ENCODE data around the gene SPCS3.
"Not testable (repeated sequence)": the region's sequence is repeated elsewhere in the genome, so short reads cannot be mapped to it uniquely, and the experiment has no call there.

The SPCS3 gene

DNA sequence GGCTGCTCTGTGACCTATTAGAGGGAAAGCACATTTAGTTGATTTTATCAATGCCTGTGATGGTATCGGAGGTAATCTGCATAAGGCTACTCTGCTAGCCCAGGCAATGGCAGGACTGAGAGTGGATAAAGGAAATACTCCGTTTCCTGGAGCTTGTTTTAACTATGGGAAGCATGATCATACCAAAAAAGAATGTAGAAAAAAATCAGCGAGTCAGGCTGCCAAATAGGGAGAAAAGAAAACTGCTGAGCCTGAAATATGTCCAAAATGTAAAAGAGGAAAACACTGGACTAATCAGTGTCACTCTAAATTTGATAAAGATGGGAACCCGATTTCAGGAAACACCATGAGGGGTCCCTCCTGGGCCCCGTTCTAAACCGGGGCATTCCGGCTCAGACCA, 25.6 kb downstream of the SPCS3 start:
- DNase-seq (ENCODE audit: low read depth in 2 of 2) = not testable (repeated sequence)

DNA sequence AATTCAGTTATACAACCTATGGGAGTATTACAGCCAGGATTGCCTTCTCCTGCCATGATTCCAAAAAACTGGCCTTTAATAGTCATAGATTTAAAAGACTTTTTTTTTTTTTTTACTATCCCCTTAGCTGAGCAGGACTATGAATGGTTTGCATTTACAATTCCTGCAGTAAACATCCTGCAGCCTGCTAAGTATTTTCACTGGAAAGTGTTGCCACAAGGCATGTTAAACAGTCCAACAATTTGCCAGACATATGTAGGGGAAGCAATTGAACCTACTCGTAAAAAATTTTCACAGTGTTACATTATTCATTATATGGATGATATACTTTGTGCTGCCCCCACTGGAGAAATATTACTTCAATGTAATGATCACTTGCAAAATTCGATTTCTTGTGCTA, 27.1 kb downstream of the SPCS3 start:
- DNase-seq (ENCODE audit: low read depth in 2 of 2) = not testable (repeated sequence)

GRCh38 chr4:176350671-176351070, 30.9 kb downstream of the SPCS3 start:
- DNase-seq (ENCODE audit: low read depth in 2 of 2) = no peak

GRCh38 chr4:176354884-176355283, 35.1 kb downstream of the SPCS3 start:
- no peak for DNase-seq (ENCODE audit: low read depth in 2 of 2)

DNA sequence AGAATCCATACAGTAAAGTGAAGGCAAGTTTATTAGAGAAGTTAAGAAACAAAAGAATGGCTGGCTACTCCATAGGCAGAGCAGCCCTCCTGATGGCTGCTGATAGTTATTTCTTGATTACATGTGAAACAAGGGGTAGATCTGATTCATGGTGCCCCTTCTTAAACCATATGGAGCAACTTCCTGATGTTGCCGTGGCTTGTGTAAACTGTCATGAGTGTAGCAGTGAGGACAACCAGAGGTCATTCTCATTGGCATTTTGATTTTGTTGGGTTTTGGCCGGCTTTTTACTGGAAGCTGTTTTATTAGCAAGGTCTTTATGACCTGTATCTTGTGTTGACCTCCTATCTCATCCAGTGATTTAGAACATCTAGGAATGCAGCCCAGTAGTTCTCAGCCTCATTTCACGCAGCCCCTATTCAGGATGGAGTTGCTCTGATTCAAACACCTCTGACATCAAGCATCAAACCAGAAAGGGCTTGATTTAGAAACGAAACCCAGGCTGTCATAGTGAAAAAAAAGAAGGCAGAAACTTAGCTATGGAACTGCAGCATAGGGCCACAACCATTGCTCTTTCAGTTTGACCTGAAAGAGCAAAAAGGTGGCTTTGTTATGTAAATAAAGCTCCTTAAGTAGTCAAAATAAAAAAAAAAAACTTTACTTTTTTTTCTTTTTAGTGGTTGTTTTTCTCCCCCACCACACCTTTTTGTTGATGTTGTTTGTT, 37.8 kb downstream of the SPCS3 start:
- DNase-seq (ENCODE audit: low read depth in 2 of 2) = no peak

GRCh38 chr4:176358083-176358469, 38.3 kb downstream of the SPCS3 start:
- no peak for DNase-seq (ENCODE audit: low read depth in 2 of 2)

GRCh38 chr4:176359590-176359989, 39.8 kb downstream of the SPCS3 start:
- DNase-seq (ENCODE audit: low read depth in 2 of 2) = no peak

DNA sequence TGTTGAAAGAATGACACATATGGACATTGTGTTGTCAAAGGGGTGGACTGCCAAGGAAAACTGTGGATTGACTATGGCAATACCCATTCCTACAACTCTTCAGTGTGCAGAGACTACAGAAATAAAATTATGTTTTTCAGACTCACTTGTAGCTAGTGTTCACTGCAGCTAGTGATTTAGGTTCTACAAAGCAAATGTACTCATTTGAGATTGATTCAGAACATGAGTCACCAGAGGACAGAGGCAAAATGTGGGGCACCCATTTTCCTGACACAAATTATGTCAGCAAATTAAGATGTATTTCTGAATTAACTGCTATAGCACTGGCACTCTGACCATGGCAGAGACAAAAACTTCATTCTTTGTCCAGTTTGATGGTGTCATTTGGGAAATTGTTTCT, 40.7 kb downstream of the SPCS3 start:
- DNase-seq (ENCODE audit: low read depth in 2 of 2) = no peak

DNA sequence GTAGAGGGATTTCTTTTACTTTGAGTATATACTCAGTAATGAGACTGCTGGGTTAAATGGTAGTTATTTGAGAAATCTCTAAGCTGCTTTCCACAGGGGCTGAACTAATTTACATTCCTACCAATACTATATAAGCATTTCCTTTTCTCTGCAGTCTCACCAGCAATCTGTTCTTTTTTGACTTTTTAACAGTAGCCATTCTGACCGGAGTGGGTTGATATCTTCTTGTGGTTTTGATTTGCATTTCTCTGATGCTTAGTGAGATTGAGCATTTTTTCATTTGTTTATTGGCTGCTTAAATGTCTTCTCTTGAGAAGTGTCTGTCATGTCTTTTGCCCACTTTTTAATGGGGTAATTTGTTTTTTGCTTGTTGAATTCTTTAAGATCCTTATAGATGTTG, 43.3 kb downstream of the SPCS3 start:
- no peak for DNase-seq (ENCODE audit: low read depth in 2 of 2)

DNA sequence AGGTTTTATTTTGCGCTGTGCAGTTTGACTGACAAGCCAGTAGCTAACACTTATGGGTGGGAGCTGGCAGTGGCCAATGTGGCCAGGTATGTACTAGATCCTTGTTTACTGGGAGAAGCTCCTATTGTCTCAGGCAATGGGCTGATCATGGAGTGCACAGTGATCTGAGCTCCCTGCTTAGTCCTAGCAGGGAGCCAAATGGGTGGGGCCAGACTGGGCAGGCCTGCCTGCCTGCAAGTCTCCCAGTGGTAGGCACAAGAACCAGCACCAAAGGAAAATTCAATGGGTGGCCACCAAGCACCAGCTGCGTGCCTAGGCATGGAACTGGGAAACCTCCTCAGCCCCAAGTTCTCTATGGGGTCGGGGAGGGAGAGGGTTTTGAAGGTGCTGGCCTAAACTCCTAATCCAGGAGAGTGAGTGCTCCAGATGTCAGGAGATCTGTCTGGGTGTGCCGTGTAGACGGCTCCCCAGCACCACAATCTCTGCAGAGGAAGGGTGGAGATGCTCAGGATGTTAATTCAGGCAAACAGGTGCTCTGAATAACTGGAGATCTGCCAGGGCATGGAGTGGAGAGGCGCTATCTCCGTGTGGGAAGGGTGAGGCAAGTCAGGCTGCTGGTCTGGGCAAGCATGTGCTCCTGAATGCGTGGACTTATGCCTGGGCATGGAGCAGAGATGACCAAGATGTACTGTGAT, 48.2 kb downstream of the SPCS3 start:
- DNase-seq (ENCODE audit: low read depth in 2 of 2) = no peak

DNA sequence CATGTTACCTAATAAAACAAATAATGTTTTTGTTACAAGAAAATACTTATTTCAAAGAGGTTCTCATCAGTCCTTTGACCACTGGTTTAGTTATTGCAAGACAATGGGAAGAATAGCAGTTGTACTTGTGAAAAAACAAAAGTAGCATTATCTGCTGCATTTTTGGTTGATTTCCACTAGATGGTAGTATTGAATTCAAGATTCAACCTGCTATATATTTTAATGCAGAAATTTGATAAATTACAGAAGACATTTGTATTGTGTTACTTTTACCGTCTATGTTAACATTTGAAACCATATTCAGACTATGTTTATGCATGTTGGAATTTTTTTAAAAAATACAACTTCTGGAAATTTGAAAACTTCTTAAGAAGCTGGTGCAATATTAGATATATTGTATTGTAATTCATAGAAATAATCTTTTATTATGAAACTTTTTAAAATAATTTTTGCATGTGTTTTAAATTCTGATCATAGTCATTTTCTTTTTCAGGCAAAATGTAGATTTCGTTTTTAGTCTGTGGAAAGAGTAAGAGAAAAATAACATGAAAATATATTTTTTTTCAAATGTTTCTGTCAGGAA, 56.4 kb downstream of the SPCS3 start:
- no peak for DNase-seq (ENCODE audit: low read depth in 2 of 2)

GRCh38 chr4:176377780-176378179, 58.0 kb downstream of the SPCS3 start:
- DNase-seq (ENCODE audit: low read depth in 2 of 2) = no peak

DNA sequence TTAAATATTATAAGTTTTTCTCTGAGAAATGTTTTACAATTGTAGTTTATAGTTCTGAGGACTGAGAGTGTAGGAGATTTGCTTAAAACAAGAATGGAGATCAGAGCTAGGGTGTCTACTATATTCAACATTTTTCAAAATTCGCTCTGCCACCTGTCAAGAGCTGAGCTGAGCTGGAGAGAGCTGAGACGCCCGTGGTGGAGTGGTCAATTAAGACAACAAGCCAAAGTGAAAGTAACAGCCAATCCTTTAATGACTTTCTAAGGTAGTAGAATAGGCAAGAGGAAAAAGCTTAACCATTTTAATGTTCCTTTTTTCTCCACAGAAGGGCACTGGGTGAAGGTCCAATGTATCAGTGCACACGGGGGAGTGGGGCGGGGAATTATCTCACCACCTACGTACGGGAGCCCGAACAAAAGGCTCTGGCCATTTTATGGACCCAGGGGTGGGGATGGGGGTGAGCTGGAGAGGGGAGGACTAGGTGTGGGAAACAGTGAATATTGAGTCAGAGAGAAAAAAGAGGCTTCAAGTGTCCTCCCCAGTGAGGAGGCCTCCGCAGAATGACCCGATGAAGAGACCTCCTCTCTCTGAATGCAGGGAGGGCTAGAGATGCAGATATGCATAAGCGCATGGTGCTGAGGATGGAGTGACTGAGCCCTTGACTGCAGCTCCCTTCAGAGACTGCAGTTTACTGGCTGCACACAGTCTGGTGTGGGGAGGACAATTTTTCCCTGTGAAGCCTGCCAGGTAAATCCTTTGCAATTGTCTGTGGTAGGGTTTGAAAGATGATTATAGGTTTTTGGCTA, 60.8 kb downstream of the SPCS3 start:
- DNase-seq (ENCODE audit: low read depth in 2 of 2) = no peak
